Measurements from ENCODE around the gene ARID1A. TPM values are rescaled to one million over a fixed set of nuclear protein-coding genes. Genes with fewer than 3 reads are reported as not detected.

Gene ARID1A
- polyA plus RNA-seq, 1 donor (not counting 4 experiments of a cell fraction or from before 2014, with no cell fraction given), result 10.2 TPM

GRCh38 chr1:26759531-26759930 is 63.7 kb downstream of the ARID1A start:
- Histone ChIP-seq H3K36me3 (ENCODE audit: control insufficient read depth in 2 of 2, extremely low read depth in 1 of 2, insufficient read depth in 2 of 2, low read length in 2 of 2) (peaks cover 25 to 37% of the 10 kb centered on the region in 2 experiments), H3K4me2 (ENCODE audit: control insufficient read depth, extremely low read depth, insufficient read depth, low read depth, low read length) (no peak overlapping the region), H2AFZ (ENCODE audit: control insufficient read depth, low read length) (no peak overlapping the region), H3K27ac (ENCODE audit: control insufficient read depth, insufficient read depth, low read length) (no peak overlapping the region), H3K4me3 (ENCODE audit: control insufficient read depth in 2 of 3, extremely low read depth in 1 of 3, insufficient read depth in 2 of 3, low read depth in 1 of 3, low read length in 3 of 3) (no peak overlapping the region), H3K9me3 (ENCODE audit: control insufficient read depth, low read depth, low read length) (no peaks in the 10 kb centered on the region), H3K9me1 (ENCODE audit: control insufficient read depth, extremely low read depth, insufficient read depth, low read length) (peaks cover 3% of the 10 kb centered on the region), H3K27me3 (ENCODE audit: control insufficient read depth, extremely low read depth, insufficient read depth, low read length) (no peaks in the 10 kb centered on the region), H4K20me1 (ENCODE audit: control insufficient read depth, extremely low read depth, insufficient read depth, low read length) (no peaks in the 10 kb centered on the region), H3K4me1 (ENCODE audit: control insufficient read depth, extremely low read depth, insufficient read depth, low read length) (peaks cover 7% of the 10 kb centered on the region), H3K9ac (ENCODE audit: control insufficient read depth, extremely low read depth, insufficient read depth, low read length) (no peak overlapping the region), H3K79me2 (ENCODE audit: control insufficient read depth, insufficient read depth, low read length) (peaks cover 41% of the 10 kb centered on the region)
- dilution Hi-C loops (cut with MboI; ENCODE audit: extremely low pct_ligation_motif_present, low sequenced_read_pairs), result no loop called here
- no peak for TF ChIP-seq CTCF (optimal IDR thresholded peaks at IDR 0.05 in 1 of 3, IDR thresholded peaks at IDR 0.05 in 1 of 3, conservative IDR thresholded peaks at IDR 0.05 in 1 of 3; ENCODE audit: extremely low read depth in 1 of 3, insufficient read depth in 2 of 3, low read length in 3 of 3)
- no peak for TF ChIP-seq EZH2 (IDR thresholded peaks at IDR 0.05; ENCODE audit: low read length)
- peak; percentile 9 for FAIRE-seq
- no peak for DNase-seq (ENCODE audit: low read depth, low spot score)

GRCh38 chr1:26761217-26761616 is 65.4 kb downstream of the ARID1A start:
- dilution Hi-C loops (cut with MboI; ENCODE audit: extremely low pct_ligation_motif_present, low sequenced_read_pairs), result no loop called here
- Histone ChIP-seq H3K9ac (ENCODE audit: control insufficient read depth, extremely low read depth, insufficient read depth, low read length) (no peak overlapping the region), H3K27ac (ENCODE audit: control insufficient read depth, insufficient read depth, low read length) (no peak overlapping the region), H3K4me1 (ENCODE audit: control insufficient read depth, extremely low read depth, insufficient read depth, low read length) (no peaks in the 10 kb centered on the region), H4K20me1 (ENCODE audit: control insufficient read depth, extremely low read depth, insufficient read depth, low read length) (no peaks in the 10 kb centered on the region), H3K9me1 (ENCODE audit: control insufficient read depth, extremely low read depth, insufficient read depth, low read length) (no peaks in the 10 kb centered on the region), H2AFZ (ENCODE audit: control insufficient read depth, low read length) (no peak overlapping the region), H3K4me2 (ENCODE audit: control insufficient read depth, extremely low read depth, insufficient read depth, low read depth, low read length) (no peak overlapping the region), H3K79me2 (ENCODE audit: control insufficient read depth, insufficient read depth, low read length) (peaks cover 28% of the 10 kb centered on the region), H3K4me3 (ENCODE audit: control insufficient read depth in 2 of 3, extremely low read depth in 1 of 3, insufficient read depth in 2 of 3, low read depth in 1 of 3, low read length in 3 of 3) (no peak overlapping the region), H3K9me3 (ENCODE audit: control insufficient read depth, low read depth, low read length) (no peaks in the 10 kb centered on the region), H3K36me3 (ENCODE audit: control insufficient read depth in 2 of 2, extremely low read depth in 1 of 2, insufficient read depth in 2 of 2, low read length in 2 of 2) (peaks cover 26 to 38% of the 10 kb centered on the region in 2 experiments), H3K27me3 (ENCODE audit: control insufficient read depth, extremely low read depth, insufficient read depth, low read length) (no peaks in the 10 kb centered on the region)
- TF ChIP-seq CTCF (optimal IDR thresholded peaks at IDR 0.05 in 1 of 3, IDR thresholded peaks at IDR 0.05 in 1 of 3, conservative IDR thresholded peaks at IDR 0.05 in 1 of 3; ENCODE audit: extremely low read depth in 1 of 3, insufficient read depth in 2 of 3, low read length in 3 of 3), result peak in 2 of 3 experiments; percentile 19 to 21
- no peak for TF ChIP-seq EZH2 (IDR thresholded peaks at IDR 0.05; ENCODE audit: low read length)
- DNase-seq (ENCODE audit: low read depth, low spot score) (no peak), FAIRE-seq (no peak)

All from keratinocyte (primary cell).